Measurements from ENCODE around the gene ADPRM.

The ADPRM gene

DNA sequence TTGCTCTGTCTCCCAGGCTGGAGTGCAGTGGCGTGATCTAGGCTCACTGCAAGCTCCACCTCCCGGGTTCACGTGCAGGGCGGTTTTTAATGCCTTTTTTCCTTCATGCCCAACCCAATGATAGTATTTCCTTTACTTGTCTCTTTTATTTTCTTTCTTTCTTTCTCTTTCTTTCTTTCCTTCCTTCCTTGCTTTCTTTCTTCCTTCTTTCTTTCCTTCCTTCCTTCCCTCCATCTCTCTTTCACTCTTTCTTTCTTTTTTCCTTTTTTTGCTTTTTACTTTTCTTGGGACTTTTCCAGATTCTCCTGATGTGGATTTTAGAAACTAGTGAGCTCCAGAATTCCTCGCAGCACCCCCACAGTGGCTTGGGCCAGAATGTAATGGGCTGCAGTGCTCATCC, 43.4 kb upstream of the ADPRM start:
- DNase-seq (ENCODE audit: low spot score): no peak
- TF ChIP-seq, protein P1, sequence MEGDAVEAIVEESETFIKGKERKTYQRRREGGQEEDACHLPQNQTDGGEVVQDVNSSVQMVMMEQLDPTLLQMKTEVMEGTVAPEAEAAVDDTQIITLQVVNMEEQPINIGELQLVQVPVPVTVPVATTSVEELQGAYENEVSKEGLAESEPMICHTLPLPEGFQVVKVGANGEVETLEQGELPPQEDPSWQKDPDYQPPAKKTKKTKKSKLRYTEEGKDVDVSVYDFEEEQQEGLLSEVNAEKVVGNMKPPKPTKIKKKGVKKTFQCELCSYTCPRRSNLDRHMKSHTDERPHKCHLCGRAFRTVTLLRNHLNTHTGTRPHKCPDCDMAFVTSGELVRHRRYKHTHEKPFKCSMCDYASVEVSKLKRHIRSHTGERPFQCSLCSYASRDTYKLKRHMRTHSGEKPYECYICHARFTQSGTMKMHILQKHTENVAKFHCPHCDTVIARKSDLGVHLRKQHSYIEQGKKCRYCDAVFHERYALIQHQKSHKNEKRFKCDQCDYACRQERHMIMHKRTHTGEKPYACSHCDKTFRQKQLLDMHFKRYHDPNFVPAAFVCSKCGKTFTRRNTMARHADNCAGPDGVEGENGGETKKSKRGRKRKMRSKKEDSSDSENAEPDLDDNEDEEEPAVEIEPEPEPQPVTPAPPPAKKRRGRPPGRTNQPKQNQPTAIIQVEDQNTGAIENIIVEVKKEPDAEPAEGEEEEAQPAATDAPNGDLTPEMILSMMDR (IDR thresholded peaks at IDR 0.05): no peak
- no peak overlapping the region for H3K4me3 ChIP-seq

DNA sequence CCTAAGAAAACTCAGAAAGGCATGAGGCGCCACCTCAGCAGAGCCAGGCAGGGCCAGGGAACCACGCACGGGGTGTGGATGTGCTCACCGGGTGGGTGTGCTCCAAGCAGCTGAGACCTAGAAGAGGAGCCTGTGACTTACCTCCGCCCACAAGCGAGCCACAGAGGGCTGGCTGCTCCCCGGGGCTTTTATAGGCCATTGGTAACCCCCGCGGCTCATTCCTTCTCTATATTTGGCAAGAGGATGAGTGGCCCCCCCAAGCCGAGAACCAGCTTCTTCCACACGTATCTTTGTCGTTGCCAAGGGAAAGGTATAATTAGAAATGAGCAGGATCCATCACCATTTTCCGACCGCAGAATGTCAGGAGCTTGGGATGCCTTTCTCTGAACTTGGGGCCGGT, 40.2 kb upstream of the ADPRM start, which contains the start of gene MYH3:
Gene MYH3 (minus strand): TSS at position 162 of the 400 bp plus-strand sequence. CDS start 2,245 bp downstream, outside the sequence.
- Histone ChIP-seq H3K27ac (no peak within 1 kb of the TSS), H3K4me3 (no peak within 1 kb of the TSS)
- DNase-seq (ENCODE audit: low spot score): no peak
- TF ChIP-seq, protein P1 (IDR thresholded peaks at IDR 0.05): no peak

More for the DNA sequence above, 43.4 kb upstream of the ADPRM start:
- H3K27ac ChIP-seq: no peak overlapping the region

DNA sequence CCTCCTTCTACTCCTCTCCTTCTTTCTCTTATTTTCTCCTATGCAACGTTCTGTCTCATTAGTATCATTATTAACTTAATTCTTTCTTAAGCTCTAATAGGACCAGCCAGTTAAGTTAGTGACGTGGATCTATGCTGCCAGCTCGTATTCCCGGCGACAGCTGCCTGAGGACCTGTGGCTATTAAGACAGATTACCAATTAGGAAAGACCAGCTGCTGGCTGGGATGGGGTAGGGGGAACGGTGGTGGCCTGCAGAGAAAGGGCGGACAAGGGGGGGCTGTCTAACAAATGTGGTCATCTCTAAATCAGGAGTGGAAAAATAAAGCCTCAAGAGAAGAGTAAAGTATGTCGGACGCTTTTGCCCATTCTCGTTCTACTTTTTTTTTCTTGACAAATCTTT, 39.5 kb upstream of the ADPRM start:
- TF ChIP-seq, protein P1 (IDR thresholded peaks at IDR 0.05): no peak
- DNase-seq (ENCODE audit: low spot score): no peak
- H3K4me3 ChIP-seq: no peak overlapping the region
- no peak overlapping the region for H3K27ac ChIP-seq

DNA sequence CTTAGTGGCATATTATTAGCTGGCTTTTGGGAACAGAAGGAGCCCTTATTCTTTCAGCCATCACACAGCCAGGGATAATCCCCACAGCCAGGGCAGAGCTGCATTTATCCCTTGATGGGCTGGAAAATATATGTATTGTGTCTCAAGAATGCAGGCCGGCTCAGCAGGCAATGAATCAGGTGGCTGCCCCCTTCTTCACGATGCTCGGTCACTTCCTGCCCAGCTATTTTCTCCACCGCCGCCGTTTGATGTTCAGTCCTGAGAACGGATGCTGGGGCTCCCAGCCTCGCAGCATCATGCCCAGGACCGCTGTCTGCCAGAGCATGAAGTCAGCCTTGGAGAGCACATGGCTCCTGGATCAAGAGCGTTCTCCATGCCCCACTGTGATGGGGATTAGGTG, 36.0 kb upstream of the ADPRM start:
- no peak for DNase-seq (ENCODE audit: low spot score)

DNA sequence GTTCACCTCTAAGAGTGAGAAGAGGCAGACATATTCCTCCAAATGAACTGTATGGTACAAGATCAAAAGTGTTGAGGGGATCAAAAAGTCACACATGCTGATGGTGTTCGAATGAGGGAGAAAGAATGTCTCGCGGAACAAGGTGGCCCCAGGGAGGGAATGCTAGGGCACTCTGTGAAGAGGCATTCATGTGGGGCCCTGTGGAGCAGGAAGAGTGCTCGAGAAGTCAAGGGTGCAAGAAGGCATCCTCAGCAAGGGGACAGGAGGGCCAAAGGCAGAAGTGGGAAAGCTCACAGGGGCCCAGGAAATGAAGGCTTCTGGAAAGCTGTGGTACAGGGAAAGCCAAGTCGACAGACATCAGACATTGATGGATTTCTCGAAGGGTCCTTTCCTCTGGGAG, 34.2 kb upstream of the ADPRM start:
- TF ChIP-seq, protein P1 (IDR thresholded peaks at IDR 0.05): no peak
- no peak overlapping the region for H3K27ac ChIP-seq
- DNase-seq (ENCODE audit: low spot score): no peak

More for the DNA sequence above, 36.0 kb upstream of the ADPRM start:
- TF ChIP-seq, protein P1 (IDR thresholded peaks at IDR 0.05): no peak
- no peak overlapping the region for H3K27ac ChIP-seq
- H3K4me3 ChIP-seq: no peak overlapping the region

DNA sequence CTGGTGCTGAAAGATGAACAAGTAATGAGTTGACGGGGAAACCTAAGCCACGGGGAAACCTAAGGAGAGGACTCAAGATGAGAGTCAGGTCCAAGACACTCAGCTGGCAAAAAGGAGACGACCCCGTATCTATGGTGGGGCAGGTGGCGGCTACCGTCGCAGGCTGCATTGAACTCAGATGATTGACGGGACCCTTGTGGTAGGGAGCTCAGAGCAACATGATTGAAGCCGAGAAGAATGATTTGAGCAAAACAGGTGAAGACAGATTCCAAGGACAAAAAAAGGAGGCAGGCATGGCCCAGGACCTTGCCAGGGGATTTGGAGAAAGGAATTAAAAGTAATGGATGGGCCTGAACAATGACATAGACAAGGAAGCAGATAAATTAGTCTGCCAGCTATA, 32.8 kb upstream of the ADPRM start:
- TF ChIP-seq, protein P1 (IDR thresholded peaks at IDR 0.05): no peak
- no peak for DNase-seq (ENCODE audit: low spot score)

More for the DNA sequence above, 34.2 kb upstream of the ADPRM start:
- no peak overlapping the region for H3K4me3 ChIP-seq

DNA sequence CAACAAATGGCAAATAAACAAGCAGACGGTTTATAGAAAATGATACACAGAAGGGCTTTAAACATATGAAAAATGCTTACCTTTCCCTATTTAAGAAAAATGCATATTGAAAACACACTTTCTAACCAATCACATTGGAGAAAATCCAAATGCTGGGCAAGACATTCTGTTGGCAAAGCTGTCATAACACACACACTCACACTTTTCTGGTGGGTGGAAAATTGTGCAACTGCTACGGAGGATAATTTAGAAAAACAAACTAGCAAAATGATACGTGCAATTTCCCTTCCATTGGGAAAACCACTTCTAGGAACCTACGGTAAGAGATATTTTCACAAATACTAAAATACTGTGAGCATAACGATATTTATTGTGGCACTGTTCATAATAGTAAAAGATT, 30.5 kb upstream of the ADPRM start:
- TF ChIP-seq, protein P1 (IDR thresholded peaks at IDR 0.05): no peak
- DNase-seq (ENCODE audit: low spot score): no peak
- Histone ChIP-seq H3K4me3 (no peak overlapping the region), H3K27ac (no peak overlapping the region)

More for the DNA sequence above, 32.8 kb upstream of the ADPRM start:
- no peak overlapping the region for H3K27ac ChIP-seq
- H3K4me3 ChIP-seq: no peak overlapping the region
